GM18951 (cell line): Measurements from ENCODE around the gene ETFDH.

Experiments
- POLR2A ChIP-seq: IDR thresholded peaks from 4 replicates; pipeline ENCODE4 v1.6.1; 2011; ENCODE audit warnings: mild to moderate bottlenecking; ENCODE audit not compliant: insufficient read length, insufficient read depth; ENCODE audit errors: extremely low read depth
- in situ Hi-C: fragments of 300-500 bp; cut with MboI; formaldehyde crosslinking; loops from one replicate; pipeline ENCODE4 v1.12.0; 2022; ENCODE audit warnings: low sequenced_read_pairs, mixed read lengths, inconsistent platforms; ENCODE audit not compliant: unreplicated experiment

The ETFDH gene

GRCh38 chr4:158714937-158715336, 42.8 kb downstream of the ETFDH start:
- in situ Hi-C loops, result no loop called here
- no peak for TF ChIP-seq POLR2A

DNA sequence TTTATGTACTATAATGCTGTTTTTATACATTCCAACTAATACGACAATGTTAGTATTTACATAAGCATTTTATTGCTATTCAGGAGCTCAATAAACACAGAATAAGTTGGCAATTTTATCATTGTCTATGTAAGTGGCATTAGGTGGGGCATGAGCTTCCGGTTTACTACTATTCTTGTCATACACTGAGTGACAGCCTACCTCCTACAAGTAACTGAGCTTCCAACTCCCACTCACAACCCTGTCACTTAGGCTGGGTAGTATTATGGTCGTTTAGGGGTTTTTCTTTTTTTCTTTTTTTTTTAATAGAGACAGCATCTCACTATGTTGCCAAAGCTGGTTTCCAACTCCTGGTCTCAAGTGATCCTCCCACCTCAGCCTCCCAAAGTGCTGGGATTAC, 43.7 kb downstream of the ETFDH start:
- in situ Hi-C loops, result no loop called here
- no peak for TF ChIP-seq POLR2A

DNA sequence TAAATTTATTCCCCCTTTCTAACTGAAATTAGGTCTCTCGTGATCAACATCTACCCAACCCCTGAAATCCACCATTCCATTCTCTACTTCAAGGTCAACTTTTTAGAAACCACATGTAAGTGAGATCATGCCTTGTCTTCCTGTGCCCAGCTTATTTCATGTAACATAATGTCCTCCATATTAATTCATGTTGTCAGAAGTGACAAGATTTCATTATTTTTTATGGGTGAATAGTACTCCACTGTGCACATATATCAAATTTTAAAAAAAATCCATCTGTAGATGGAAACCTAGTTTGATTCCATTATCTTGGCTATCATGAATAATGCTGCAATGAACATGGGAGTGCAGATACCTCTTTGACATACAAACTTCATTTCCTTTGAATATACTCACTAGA, 49.6 kb downstream of the ETFDH start:
- in situ Hi-C loops, result no loop called here
- TF ChIP-seq POLR2A, result no peak

GRCh38 chr4:158722291-158722916, 50.3 kb downstream of the ETFDH start:
- in situ Hi-C loops, result no loop called here
- no peak for TF ChIP-seq POLR2A

DNA sequence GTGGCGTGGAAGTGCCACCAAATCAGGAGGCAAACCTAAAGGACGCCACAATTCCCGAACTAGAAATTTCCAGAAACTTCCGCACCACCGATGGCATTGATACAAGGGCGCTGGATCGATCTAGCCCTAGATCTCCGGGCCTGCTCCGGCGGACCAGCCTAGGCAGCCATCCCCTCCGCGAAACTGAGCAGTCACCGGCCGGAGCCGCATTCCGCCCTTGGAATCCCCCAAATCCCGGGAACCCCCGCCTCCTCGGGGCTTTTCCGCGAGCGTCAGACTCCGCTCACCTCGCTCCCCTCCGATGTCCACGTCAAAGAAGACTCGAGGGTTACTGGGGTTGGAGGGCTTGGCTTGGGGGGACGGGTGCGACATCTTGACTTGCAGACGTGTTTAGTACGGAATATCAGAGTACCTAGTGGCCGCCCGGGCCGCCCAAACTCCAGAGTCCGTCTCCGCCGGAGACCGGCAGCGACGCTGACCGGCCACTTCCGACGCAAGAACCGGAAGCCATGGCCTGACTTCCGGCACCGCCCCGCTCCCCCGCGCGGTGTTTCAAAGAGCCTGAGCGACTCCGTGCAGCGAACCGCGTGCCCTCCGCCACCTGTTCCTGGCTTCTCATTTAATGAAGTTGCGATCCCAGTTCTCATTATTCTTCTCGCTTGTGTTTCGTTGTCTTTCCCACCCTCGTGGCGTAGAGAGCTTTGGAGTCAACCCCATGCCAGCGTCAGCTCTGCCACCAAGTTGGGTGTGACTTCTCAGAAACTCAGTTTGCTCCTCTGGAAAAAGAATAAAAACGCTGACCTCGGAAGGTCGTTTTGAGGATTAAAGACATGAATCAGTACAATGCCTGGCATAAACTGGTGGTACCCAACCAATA, 51.1 kb downstream of the ETFDH start, which contains the start of gene PPID:
Gene PPID, minus strand, starts transcription at position 480 of the 877 bp plus-strand sequence. Its CDS starts 108 bp downstream, at position 372.
- peak; percentile 94 for TF ChIP-seq POLR2A
- in situ Hi-C loops, result no loop called here

GRCh38 chr4:158724637-158725036, 52.5 kb downstream of the ETFDH start:
- no peak for TF ChIP-seq POLR2A
- in situ Hi-C loops, result loop anchor here (25.0 kb wide), 2 partner anchors 463 to 713 kb away; no protein-coding TSS in a partner anchor

GRCh38 chr4:158726633-158727032, 54.5 kb downstream of the ETFDH start:
- TF ChIP-seq POLR2A, result no peak
- in situ Hi-C loops, result loop anchor here (25.0 kb wide), 2 partner anchors 461 to 711 kb away; no protein-coding TSS in a partner anchor

- in situ Hi-C loops, result loop anchor here (25.0 kb wide), 2 partner anchors 459 to 709 kb away; no protein-coding TSS in a partner anchor
- TF ChIP-seq POLR2A, result no peak
These were observed 56.1 kb downstream of the ETFDH start for GRCh38 chr4:158728236-158728635.

DNA sequence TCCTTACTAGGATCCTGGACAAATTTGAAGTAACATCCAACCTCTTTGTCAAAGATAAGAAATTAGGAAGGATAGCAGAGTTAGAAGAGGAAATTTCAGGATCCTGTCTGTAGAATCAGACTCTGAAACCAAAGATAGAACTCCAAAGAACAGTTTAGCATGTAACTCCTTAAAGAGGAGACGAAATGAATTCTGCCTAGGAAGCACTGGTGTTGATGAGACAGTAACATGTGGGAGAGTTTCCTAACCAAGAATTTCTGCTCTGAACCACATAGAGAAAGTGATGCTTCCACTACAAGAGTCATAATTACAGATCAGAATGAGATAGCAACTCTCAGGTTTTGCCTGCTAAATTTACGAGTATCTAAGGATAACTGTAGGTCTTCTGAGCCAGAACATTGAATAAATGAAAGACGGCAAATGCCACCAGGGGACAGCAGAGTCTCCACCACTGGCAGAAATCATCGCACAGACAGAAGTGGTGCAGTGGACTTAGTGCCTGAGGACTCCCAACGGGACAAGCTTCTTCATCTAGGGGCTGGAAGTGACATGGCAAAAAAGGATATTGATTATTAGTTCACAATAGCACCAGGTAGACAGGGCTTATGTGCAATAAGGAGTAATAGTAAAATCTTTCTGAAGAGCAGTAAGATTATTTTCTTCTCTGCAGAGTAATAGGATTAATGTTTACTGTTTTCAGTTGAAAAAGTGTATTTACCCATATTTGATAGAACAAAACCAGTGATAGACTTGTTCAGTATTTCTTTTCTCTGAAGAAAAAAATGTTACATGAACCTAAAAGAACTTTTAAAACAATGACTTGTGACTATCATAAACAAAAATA, 57.8 kb downstream of the ETFDH start:
- in situ Hi-C loops, result loop anchor here (10.0 to 25.0 kb wide), 3 partner anchors 125 to 707 kb away; no protein-coding TSS in a partner anchor
- TF ChIP-seq POLR2A, result no peak

DNA sequence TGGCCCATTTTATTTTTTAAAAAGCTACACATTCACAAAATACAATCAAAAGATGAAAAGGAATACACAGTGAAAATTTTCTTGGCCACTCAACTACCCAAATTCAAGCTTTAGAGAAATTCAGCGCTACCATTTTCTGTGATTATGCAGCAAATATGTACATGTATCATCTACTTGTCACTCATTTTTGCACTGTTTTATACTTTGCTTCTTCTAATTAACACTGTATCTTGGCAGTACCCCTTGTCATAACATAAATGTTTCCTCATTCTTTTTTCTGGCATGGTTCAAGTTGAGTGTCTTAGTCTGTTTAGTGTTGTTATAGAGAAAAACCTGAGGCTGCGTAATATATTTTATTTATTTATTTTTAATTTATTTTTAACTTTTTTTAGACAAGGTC, 66.8 kb downstream of the ETFDH start:
- in situ Hi-C loops, result loop anchor here (10.0 to 25.0 kb wide), 3 partner anchors 116 to 698 kb away; no protein-coding TSS in a partner anchor
- TF ChIP-seq POLR2A, result no peak

DNA sequence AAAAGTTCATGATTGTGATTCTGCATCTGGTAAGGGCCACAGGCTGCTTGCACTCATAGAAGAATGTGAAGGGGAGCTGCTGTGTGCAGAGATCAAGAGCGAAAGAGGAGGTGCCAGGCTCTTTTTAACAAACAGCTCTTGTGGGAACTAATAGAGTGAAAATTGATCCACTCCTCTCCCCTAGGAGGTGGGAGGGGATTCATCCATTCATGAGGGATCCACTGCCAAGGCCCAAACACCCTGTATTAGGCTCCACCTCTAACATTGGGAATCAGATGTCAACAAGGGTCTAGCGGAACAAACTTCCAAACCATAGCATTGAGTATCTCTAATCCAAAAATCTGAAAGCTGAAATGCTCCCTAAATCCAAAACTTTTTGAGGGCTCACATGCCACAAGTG, 67.5 kb downstream of the ETFDH start:
- in situ Hi-C loops, result loop anchor here (10.0 to 25.0 kb wide), 3 partner anchors 115 to 698 kb away; no protein-coding TSS in a partner anchor
- TF ChIP-seq POLR2A, result no peak

GRCh38 chr4:158741326-158742021, 69.4 kb downstream of the ETFDH start:
- TF ChIP-seq POLR2A, result no peak
- in situ Hi-C loops, result loop anchor here (25.0 kb wide), 2 partner anchors 446 to 696 kb away; no protein-coding TSS in a partner anchor

GRCh38 chr4:158746537-158746936, 74.4 kb downstream of the ETFDH start:
- in situ Hi-C loops, result loop anchor here (25.0 kb wide), 2 partner anchors 441 to 691 kb away; no protein-coding TSS in a partner anchor
